Rectal smooth muscle tissue (tissue), 1 donor: ENCODE data around the gene ARHGAP21.

Source experiments
- H3K27ac ChIP-seq: one replicate; pipeline ENCODE4 v1.7.0; 2013; ENCODE audit warnings: low read depth, low read length, inconsistent platforms
- H3K27me3 ChIP-seq: one replicate; pipeline ENCODE4 v1.7.0; 2013; ENCODE audit warnings: low read length; ENCODE audit not compliant: control insufficient read depth, insufficient read depth
- H3K36me3 ChIP-seq: one replicate; pipeline ENCODE4 v1.7.0; 2013; ENCODE audit warnings: low read length; ENCODE audit not compliant: control insufficient read depth, insufficient read depth
- H3K4me1 ChIP-seq: one replicate; pipeline ENCODE4 v1.7.0; 2013; ENCODE audit warnings: low read length; ENCODE audit not compliant: control insufficient read depth, insufficient read depth
- H3K4me3 ChIP-seq: one replicate; pipeline ENCODE4 v1.7.0; 2013; ENCODE audit warnings: low read length
- H3K9ac ChIP-seq: one replicate; pipeline ENCODE4 v1.7.0; 2013; ENCODE audit warnings: low read length

ARHGAP21 gene

DNA sequence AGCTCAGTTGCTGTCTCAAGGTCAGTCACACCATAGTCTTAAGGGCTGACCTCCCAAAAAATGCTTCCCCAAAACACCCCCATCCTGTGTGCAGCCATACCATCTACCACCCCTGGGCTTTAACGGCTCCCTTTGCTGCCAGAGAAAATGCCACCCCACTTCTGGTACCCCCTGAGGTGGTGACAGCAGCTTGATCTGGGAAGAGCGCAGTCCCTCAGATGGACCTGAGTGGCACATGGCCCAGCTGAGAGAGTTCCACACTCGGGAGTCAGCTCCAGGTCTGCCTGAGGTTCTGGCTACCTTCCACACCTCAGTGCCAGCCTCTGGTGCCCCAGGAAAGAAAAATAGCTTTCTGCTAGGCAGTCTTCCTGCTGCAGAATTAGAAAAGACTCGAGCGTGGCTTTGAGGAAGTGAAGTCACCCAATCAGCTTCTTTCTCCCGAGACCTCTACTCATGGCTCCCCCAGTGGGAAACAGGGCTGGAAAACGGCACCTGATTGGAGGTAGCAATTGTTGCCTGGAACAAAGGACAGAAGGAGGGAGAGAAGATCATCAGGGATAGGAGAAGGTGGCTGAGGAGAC is 151.7 kb downstream of the ARHGAP21 start:
- Histone ChIP-seq H3K27me3 (no peaks in the 10 kb centered on the region), H3K27ac (no peak overlapping the region), H3K36me3 (no peaks in the 10 kb centered on the region), H3K4me3 (no peak overlapping the region), H3K4me1 (no peaks in the 10 kb centered on the region), H3K9ac (no peak overlapping the region)

- no peaks in the 10 kb centered on the region for H3K36me3 ChIP-seq
- no peak overlapping the region for H3K4me3 ChIP-seq
- H3K27ac ChIP-seq: no peak overlapping the region
- H3K9ac ChIP-seq: no peak overlapping the region
- H3K27me3 ChIP-seq: no peaks in the 10 kb centered on the region
- no peaks in the 10 kb centered on the region for H3K4me1 ChIP-seq
Observed at GRCh38 chr10:24570658-24571426, 152.8 kb downstream of the ARHGAP21 start.

DNA sequence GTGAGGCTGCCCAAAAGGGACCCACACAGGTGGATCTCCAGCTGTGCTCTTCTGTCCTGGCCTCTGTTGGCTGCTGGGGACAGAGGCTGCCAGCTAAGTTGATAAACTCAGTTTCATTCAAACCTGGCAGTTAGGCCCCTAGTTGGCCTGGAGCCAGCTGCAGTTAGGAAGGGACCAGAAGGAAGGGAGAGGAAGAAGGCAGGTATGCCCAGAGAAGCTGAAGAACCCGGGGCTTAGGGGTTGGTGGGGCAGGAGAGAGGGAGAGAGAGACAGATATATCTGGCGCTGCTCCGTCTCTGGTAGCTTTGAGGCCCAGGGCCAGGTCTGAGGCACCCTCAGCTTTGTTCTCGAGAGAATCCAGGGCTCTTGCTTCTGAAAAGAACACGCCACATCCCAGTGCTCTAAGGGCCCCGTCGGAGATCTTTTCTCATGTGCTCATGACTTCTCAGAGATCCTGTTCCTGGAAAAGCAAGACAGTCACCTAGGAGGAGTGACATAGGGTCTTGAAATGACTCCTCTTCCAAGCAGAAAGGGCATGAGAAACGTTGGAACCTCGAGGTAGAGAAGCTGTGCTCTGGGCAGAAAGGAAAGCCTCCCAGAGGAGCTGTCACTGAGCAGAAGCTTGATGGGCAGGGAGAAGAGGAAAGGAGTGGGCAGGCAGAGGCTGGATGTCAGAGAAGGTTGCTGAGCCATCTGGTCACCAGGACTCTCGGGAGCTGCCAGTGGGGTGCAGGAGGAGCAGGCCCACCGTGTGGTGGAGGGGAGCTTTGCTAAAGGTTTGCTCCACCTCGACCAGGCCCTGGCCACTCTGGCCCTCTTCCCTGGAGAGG is 153.6 kb downstream of the ARHGAP21 start:
- Histone ChIP-seq H3K27me3 (no peaks in the 10 kb centered on the region), H3K4me3 (no peak overlapping the region), H3K27ac (no peak overlapping the region), H3K4me1 (no peaks in the 10 kb centered on the region), H3K9ac (no peak overlapping the region), H3K36me3 (no peaks in the 10 kb centered on the region)

GRCh38 chr10:24569330-24569796 is 154.3 kb downstream of the ARHGAP21 start:
- H3K36me3 ChIP-seq: no peaks in the 10 kb centered on the region
- no peaks in the 10 kb centered on the region for H3K27me3 ChIP-seq
- no peak overlapping the region for H3K9ac ChIP-seq
- no peak overlapping the region for H3K4me3 ChIP-seq
- H3K4me1 ChIP-seq: no peaks in the 10 kb centered on the region
- H3K27ac ChIP-seq: no peak overlapping the region

- Histone ChIP-seq H3K27me3 (no peaks in the 10 kb centered on the region), H3K4me3 (no peak overlapping the region), H3K4me1 (no peaks in the 10 kb centered on the region), H3K27ac (no peak overlapping the region), H3K9ac (no peak overlapping the region), H3K36me3 (no peaks in the 10 kb centered on the region)
Observed at GRCh38 chr10:24568042-24568441, 155.6 kb downstream of the ARHGAP21 start.

DNA sequence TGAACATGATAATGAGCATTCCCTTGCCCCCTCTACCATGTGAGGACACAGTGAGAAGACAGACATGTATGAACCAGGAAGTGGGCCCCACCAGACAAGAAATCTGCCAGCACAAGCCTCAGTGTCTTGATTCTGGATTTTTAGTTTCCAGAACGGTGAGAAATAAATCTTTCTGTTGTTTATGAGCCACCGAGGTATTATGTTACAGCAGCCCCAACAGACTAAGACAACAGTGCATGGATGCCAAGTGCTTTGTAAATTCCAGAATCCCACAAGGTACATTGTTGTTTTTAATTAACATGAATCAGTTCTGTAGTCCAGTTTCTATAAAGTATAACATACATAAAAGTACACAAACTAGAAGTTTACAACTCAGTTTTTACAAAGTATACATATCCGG is 162.2 kb downstream of the ARHGAP21 start:
- Histone ChIP-seq H3K4me1 (no peaks in the 10 kb centered on the region), H3K4me3 (no peak overlapping the region), H3K27ac (no peak overlapping the region), H3K27me3 (no peaks in the 10 kb centered on the region), H3K36me3 (no peaks in the 10 kb centered on the region), H3K9ac (no peak overlapping the region)

DNA sequence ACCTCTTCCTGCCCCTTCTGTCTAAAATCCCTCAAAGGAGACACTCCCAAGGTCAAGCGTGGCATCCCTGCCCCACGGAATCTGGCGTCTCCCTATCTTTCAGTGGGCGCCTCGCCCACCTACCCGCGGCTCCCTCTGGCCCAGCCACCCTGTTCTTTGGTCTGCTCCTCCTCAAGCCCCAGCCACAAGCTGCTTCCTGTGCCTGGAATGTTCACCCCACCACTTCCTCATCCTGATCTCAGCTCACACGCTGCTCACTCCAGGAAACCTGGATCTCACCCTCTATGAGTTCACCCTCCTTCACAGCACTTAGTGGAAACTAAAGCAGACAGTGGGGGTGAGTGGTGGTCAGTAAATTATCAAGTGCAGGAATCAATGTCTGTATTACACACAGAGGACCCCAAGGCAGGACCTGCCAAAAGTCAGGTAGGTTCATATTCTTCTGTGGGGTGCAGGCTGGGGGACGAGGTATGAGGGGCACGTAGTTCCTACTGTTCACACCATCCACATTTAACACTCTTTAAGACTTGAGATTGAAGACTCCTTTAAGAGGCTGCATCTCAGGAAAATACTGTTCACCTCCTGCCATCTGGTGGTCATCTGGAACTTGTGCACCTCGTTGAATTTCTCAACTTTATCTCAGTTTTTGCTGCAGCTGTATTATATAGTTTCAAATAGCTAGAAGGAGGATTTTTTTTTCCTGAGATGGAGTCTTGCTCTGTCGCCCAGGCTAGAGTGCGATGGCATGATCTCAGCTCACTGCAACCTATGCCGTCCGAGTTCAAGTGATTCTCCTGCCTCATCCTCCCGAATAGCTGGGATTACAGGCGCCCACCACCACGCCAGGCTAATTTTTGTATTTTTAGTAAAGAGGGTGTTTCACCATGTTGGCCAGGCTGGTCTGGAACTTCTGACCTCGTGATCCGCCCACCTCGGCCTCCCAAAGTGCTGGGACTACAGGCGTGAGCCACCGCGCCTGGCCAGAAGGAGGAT is 166.6 kb downstream of the ARHGAP21 start:
- Histone ChIP-seq H3K4me1 (no peaks in the 10 kb centered on the region), H3K9ac (no peak overlapping the region), H3K27me3 (no peaks in the 10 kb centered on the region), H3K4me3 (no peak overlapping the region), H3K36me3 (no peaks in the 10 kb centered on the region), H3K27ac (no peak overlapping the region)

GRCh38 chr10:24556126-24556749 is 167.4 kb downstream of the ARHGAP21 start:
- Histone ChIP-seq H3K36me3 (no peaks in the 10 kb centered on the region), H3K27me3 (no peaks in the 10 kb centered on the region), H3K9ac (no peak overlapping the region), H3K27ac (no peak overlapping the region), H3K4me1 (no peaks in the 10 kb centered on the region), H3K4me3 (no peak overlapping the region)

- Histone ChIP-seq H3K27ac (no peak overlapping the region), H3K9ac (no peak overlapping the region), H3K27me3 (no peaks in the 10 kb centered on the region), H3K36me3 (no peaks in the 10 kb centered on the region), H3K4me1 (no peaks in the 10 kb centered on the region), H3K4me3 (no peak overlapping the region)
Observed at GRCh38 chr10:24554036-24554435, 169.7 kb downstream of the ARHGAP21 start.

- Histone ChIP-seq H3K9ac (no peak overlapping the region), H3K36me3 (no peaks in the 10 kb centered on the region), H3K27ac (no peak overlapping the region), H3K27me3 (no peaks in the 10 kb centered on the region), H3K4me1 (no peaks in the 10 kb centered on the region), H3K4me3 (no peak overlapping the region)
Observed at GRCh38 chr10:24553051-24553612, 170.6 kb downstream of the ARHGAP21 start.

DNA sequence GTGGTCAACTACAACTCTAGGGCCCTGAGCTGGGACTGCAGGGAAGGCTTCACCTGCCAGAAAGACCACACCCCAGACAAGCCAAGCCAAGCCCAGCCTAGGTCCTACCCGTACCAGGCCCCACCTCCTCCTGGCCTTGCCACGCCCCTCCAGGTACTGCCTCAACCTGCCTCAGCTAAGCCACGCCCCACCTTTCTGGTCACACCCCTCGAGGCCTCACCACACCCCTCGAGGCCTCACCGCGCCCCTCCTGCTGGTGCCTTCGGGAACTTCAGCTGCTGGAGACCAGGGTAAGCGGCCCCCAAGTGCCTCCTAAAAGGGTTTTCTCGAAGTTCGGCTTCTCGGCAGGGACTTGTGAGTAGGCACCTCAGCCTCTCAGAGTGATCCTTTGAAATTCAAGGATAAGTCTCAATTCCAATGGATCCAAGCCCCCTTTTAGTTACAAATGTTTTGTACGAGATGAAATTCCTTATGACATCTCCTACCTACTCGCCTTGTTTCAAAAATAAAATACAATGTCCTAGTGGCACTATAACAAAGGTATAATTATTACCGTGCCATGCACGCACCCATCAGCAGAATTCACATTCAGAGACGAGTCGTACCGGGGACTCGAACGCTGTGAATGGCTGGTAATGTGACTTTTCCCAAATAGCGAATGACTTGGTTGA is 171.2 kb downstream of the ARHGAP21 start:
- H3K4me3 ChIP-seq: no peak overlapping the region
- no peaks in the 10 kb centered on the region for H3K4me1 ChIP-seq
- H3K27ac ChIP-seq: no peak overlapping the region
- no peaks in the 10 kb centered on the region for H3K36me3 ChIP-seq
- no peak overlapping the region for H3K9ac ChIP-seq
- H3K27me3 ChIP-seq: no peaks in the 10 kb centered on the region
